SIG-M5 (cell line): ENCODE measurements around the gene AKAP8L.

Source experiments
- DNase-seq: peaks from one replicate; lab custom pipeline; 2025; lab: John Stamatoyannopoulos, UW

Gene AKAP8L

GRCh38 chr19:15418579-15419412, at the start of gene AKAP8L:
Gene AKAP8L (minus strand): TSS chr19:15418988. CDS start chr19:15418923, 65 bp downstream.
- DNase-seq = peak; percentile 97

GRCh38 chr19:15467734-15468214, 49.0 kb upstream of the AKAP8L start:
- DNase-seq = no peak

GRCh38 chr19:15466851-15467733, 48.3 kb upstream of the AKAP8L start:
- DNase-seq = no peak

GRCh38 chr19:15464394-15465385, 45.9 kb upstream of the AKAP8L start, which contains the start of gene RASAL3:
Gene RASAL3 (minus strand): TSS chr19:15464544. CDS start chr19:15464358, 186 bp downstream.
- no peak for DNase-seq

GRCh38 chr19:15463861-15464371, 45.1 kb upstream of the AKAP8L start:
- no peak for DNase-seq

- no peak for DNase-seq
Observed at GRCh38 chr19:15461694-15462093, 42.9 kb upstream of the AKAP8L start.

- DNase-seq = no peak
Observed at GRCh38 chr19:15457701-15458484, 39.1 kb upstream of the AKAP8L start.

- no peak for DNase-seq
Observed at GRCh38 chr19:15456871-15457700, 38.3 kb upstream of the AKAP8L start.

- DNase-seq = no peak
Observed at GRCh38 chr19:15456441-15456840, 37.7 kb upstream of the AKAP8L start.

GRCh38 chr19:15455996-15456395, 37.2 kb upstream of the AKAP8L start:
- no peak for DNase-seq

GRCh38 chr19:15453906-15454860, 35.4 kb upstream of the AKAP8L start:
- no peak for DNase-seq

- no peak for DNase-seq
Observed at GRCh38 chr19:15453091-15453578, 34.3 kb upstream of the AKAP8L start.

GRCh38 chr19:15452111-15453047, 33.6 kb upstream of the AKAP8L start:
- no peak for DNase-seq

GRCh38 chr19:15450528-15450890, 31.7 kb upstream of the AKAP8L start:
- DNase-seq = no peak

GRCh38 chr19:15449620-15450527, 31.1 kb upstream of the AKAP8L start, which contains the start of gene WIZ:
Gene WIZ (minus strand): TSS chr19:15449956. CDS start chr19:15448307, 1,649 bp downstream.
- DNase-seq = no peak
